Measurements from ENCODE around the gene IL23A. TPM values are rescaled to one million over a fixed set of nuclear protein-coding genes. Genes with fewer than 3 reads are reported as not detected.

Gene IL23A
- total RNA-seq (2013): 1.9 TPM
- polyA plus RNA-seq: 1 to 10 TPM; 1.0 to 4.8 (median 1.6) TPM
- 1.5 and 1.8 TPM in 2 replicates for polyA minus RNA-seq
- total RNA-seq: 1.3 to 164 (median 10.8) reads per million in 11 experiments

GRCh38 chr12:56338308-56339157 is at the start of gene IL23A:
Gene IL23A, plus strand, starts transcription at chr12:56338884. Its CDS starts 161 bp downstream, at chr12:56339045.
- intact Hi-C loops (cut with micrococcal nuclease): loop anchor here in 1 of 2 donors (10.0 kb wide), 1 partner anchor 126 kb away; the partner anchor contains the start of gene SPRYD4
- Mint-ChIP-seq H3K27ac (peak within 1 kb of the TSS; percentile 89 to 95 (median 93)), H3K36me3 (peaks cover 22 to 30% of the 10 kb centered on the region in 2 donors), H3K4me3 (peak within 1 kb of the TSS; percentile 21 to 67), H3K9me3 (no peaks in the 10 kb centered on the region), H3K27me3 (ENCODE audit: low read depth in 3 of 3) (peaks cover 0 to 3% (median 2%) of the 10 kb centered on the region in 3 donors), H3K4me1 (peaks cover 50% of the 10 kb centered on the region)
- peaks cover 6% of the 10 kb centered on the region for H4K20me1 ChIP-seq (ENCODE audit: insufficient read depth, low read length)
- peak within 1 kb of the TSS; percentile 57 for H2AFZ ChIP-seq (ENCODE audit: insufficient read depth, low read depth, low read length, poor library complexity, severe bottlenecking)
- H3K36me3 ChIP-seq (replicated peaks in 1 of 2; ENCODE audit: control insufficient read depth in 1 of 2, insufficient read depth in 2 of 2, low read length in 2 of 2): peaks cover 22 to 28% of the 10 kb centered on the region in 2 donors
- no peaks in the 10 kb centered on the region for H3K27me3 ChIP-seq (ENCODE audit: control insufficient read depth in 2 of 2, insufficient read depth in 2 of 2, low read length in 2 of 2)
- TF ChIP-seq, protein P1, sequence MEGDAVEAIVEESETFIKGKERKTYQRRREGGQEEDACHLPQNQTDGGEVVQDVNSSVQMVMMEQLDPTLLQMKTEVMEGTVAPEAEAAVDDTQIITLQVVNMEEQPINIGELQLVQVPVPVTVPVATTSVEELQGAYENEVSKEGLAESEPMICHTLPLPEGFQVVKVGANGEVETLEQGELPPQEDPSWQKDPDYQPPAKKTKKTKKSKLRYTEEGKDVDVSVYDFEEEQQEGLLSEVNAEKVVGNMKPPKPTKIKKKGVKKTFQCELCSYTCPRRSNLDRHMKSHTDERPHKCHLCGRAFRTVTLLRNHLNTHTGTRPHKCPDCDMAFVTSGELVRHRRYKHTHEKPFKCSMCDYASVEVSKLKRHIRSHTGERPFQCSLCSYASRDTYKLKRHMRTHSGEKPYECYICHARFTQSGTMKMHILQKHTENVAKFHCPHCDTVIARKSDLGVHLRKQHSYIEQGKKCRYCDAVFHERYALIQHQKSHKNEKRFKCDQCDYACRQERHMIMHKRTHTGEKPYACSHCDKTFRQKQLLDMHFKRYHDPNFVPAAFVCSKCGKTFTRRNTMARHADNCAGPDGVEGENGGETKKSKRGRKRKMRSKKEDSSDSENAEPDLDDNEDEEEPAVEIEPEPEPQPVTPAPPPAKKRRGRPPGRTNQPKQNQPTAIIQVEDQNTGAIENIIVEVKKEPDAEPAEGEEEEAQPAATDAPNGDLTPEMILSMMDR (IDR thresholded peaks at IDR 0.05): no peak
- peak within 1 kb of the TSS; percentile 46 for H3K9ac ChIP-seq (ENCODE audit: insufficient read depth, low read length, poor library complexity, severe bottlenecking)
- peak within 1 kb of the TSS in 1 of 3 experiments; percentile 43 for H3K4me3 ChIP-seq (replicated peaks in 1 of 3; ENCODE audit: low read depth in 2 of 3, low read length in 3 of 3)
- peaks cover 7% of the 10 kb centered on the region for H3K79me2 ChIP-seq (ENCODE audit: insufficient read depth, low read length)
- peaks cover 54 to 57% of the 10 kb centered on the region in 2 donors for H3K4me1 ChIP-seq (ENCODE audit: control insufficient read depth in 1 of 2, insufficient read depth in 2 of 2, low read length in 2 of 2)
- DNase-seq: peak; percentile 18 to 92 (median 23)
- peak within 1 kb of the TSS; percentile 73 to 86 for H3K27ac ChIP-seq (ENCODE audit: low read depth in 1 of 2, low read length in 2 of 2)
- peak within 1 kb of the TSS; percentile 63 for H3K4me2 ChIP-seq (replicated peaks; ENCODE audit: extremely low read depth, low read length, poor library complexity, severe bottlenecking)
- H3K9me3 ChIP-seq (replicated peaks in 1 of 2; ENCODE audit: control insufficient read depth in 1 of 2, insufficient read depth in 1 of 2, low read length in 2 of 2): no peaks in the 10 kb centered on the region
- WGBS (ENCODE audit: insufficient coverage): 13% methylated on average over 4 of the region's 9 CpGs

- Mint-ChIP-seq H3K9me3 (no peaks in the 10 kb centered on the region), H3K27me3 (ENCODE audit: low read depth in 3 of 3) (peaks cover 0 to 5% (median 0%) of the 10 kb centered on the region in 3 donors), H3K4me3 (no peak overlapping the region), H3K4me1 (peaks cover 29% of the 10 kb centered on the region), H3K36me3 (peaks cover 27 to 60% of the 10 kb centered on the region in 2 donors), H3K27ac (peak overlapping the region in 3 of 7 donors; percentile 17 to 57 (median 46))
- H3K4me3 ChIP-seq (replicated peaks in 1 of 3; ENCODE audit: low read depth in 2 of 3, low read length in 3 of 3): no peak overlapping the region
- H3K4me2 ChIP-seq (replicated peaks; ENCODE audit: extremely low read depth, low read length, poor library complexity, severe bottlenecking): no peak overlapping the region
- H3K4me1 ChIP-seq (ENCODE audit: control insufficient read depth in 1 of 2, insufficient read depth in 2 of 2, low read length in 2 of 2): peaks cover 24 to 29% of the 10 kb centered on the region in 2 donors
- H3K9ac ChIP-seq (ENCODE audit: insufficient read depth, low read length, poor library complexity, severe bottlenecking): no peak overlapping the region
- peaks cover 93% of the 10 kb centered on the region for H4K20me1 ChIP-seq (ENCODE audit: insufficient read depth, low read length)
- H3K27ac ChIP-seq (ENCODE audit: low read depth in 1 of 2, low read length in 2 of 2): peak overlapping the region in 1 of 2 donors; percentile 41
- TF ChIP-seq, protein P1 (IDR thresholded peaks at IDR 0.05): no peak
- WGBS (ENCODE audit: insufficient coverage): 91% methylated on average over 4 of the region's 5 CpGs
- H2AFZ ChIP-seq (ENCODE audit: insufficient read depth, low read depth, low read length, poor library complexity, severe bottlenecking): no peak overlapping the region
- no peaks in the 10 kb centered on the region for H3K27me3 ChIP-seq (ENCODE audit: control insufficient read depth in 2 of 2, insufficient read depth in 2 of 2, low read length in 2 of 2)
- intact Hi-C loops (cut with micrococcal nuclease): no loop called here
- DNase-seq: no peak
- peaks cover 99% of the 10 kb centered on the region for H3K79me2 ChIP-seq (ENCODE audit: insufficient read depth, low read length)
- no peaks in the 10 kb centered on the region for H3K9me3 ChIP-seq (replicated peaks in 1 of 2; ENCODE audit: control insufficient read depth in 1 of 2, insufficient read depth in 1 of 2, low read length in 2 of 2)
- peaks cover 25 to 47% of the 10 kb centered on the region in 2 donors for H3K36me3 ChIP-seq (replicated peaks in 1 of 2; ENCODE audit: control insufficient read depth in 1 of 2, insufficient read depth in 2 of 2, low read length in 2 of 2)
These were observed 44.9 kb upstream of the IL23A start for GRCh38 chr12:56293795-56294194.

Measured in CD14-positive monocyte (primary cell).